PC-3 (cell line): ENCODE data around the gene TMEM18. TPM values are rescaled to one million over a fixed set of nuclear protein-coding genes. Genes with fewer than 3 reads are reported as not detected.
A peak's percentile ranks its signal among the peaks of the same experiment; 100 is the strongest.

Experiments
- ATAC-seq: fragments of 200-7000 bp; cut with Tn5 transposase; 2 replicates; pipeline ENCODE4 v1.9.1; 2020; ENCODE audit warnings: mild to moderate bottlenecking, moderate library complexity
- BruUV-seq: library from RNA; stranded (reverse); fragments of 400-500 nt; replicated peaks from 2 replicates; lab custom pipeline; 2021; lab: Mats Ljungman, UMichigan
- CTCF ChIA-PET: fragments of 300-600 bp; sonication (Branson Sonifier 250); formaldehyde crosslinking; loops from one replicate; lab custom pipeline; 2022; ENCODE audit warnings: antibody characterized with exemption; lab: Charles Lee
- POLR2A ChIA-PET: fragments of 300-600 bp; sonication (Branson Sonifier 250); formaldehyde crosslinking; loops from one replicate; lab custom pipeline; 2022; ENCODE audit warnings: antibody characterized with exemption; ENCODE audit not compliant: unreplicated experiment; lab: Charles Lee
- DNase-seq: peaks from one replicate; pipeline ENCODE4 v3.0.0-alpha.2; 2015
- H2AFZ ChIP-seq: fragments of 300-600 bp; sonication (generic); 2 replicates; pipeline ENCODE4 v1.6.0; 2016; ENCODE audit warnings: antibody characterized with exemption, low read length
- H3F3A ChIP-seq: fragments of 300-600 bp; sonication (generic); one replicate; pipeline ENCODE4 v1.6.0; 2017; ENCODE audit warnings: antibody characterized with exemption, low read length, control low read depth, mild to moderate bottlenecking; ENCODE audit not compliant: unreplicated experiment
- H3K27ac ChIP-seq: fragments of 300-600 bp; sonication (generic); 2 replicates; pipeline ENCODE4 v1.5.1; 2016; ENCODE audit warnings: mild to moderate bottlenecking, low read length
- H3K27me3 ChIP-seq: fragments of 300-600 bp; sonication (generic); 2 replicates; pipeline ENCODE4 v1.6.1; 2016; ENCODE audit warnings: low read length, mixed read lengths
- H3K36me3 ChIP-seq: fragments of 300-600 bp; sonication (generic); 2 replicates; pipeline ENCODE4 v1.6.1; 2016; ENCODE audit warnings: low read depth, mixed run types, low read length, mixed read lengths
- H3K4me1 ChIP-seq: fragments of 300-600 bp; sonication (generic); 2 replicates; pipeline ENCODE4 v1.5.1; 2016; ENCODE audit warnings: low read length; ENCODE audit not compliant: insufficient read depth
- H3K4me2 ChIP-seq: fragments of 300-600 bp; sonication (generic); 2 replicates; pipeline ENCODE4 v1.6.0; 2016; ENCODE audit warnings: low read length
- H3K4me3 ChIP-seq: fragments of 300-600 bp; sonication (generic); 2 replicates; pipeline ENCODE4 v1.5.1; 2016; ENCODE audit warnings: mild to moderate bottlenecking, low read length, mixed read lengths
- H3K79me2 ChIP-seq: fragments of 300-600 bp; sonication (generic); 2 replicates; pipeline ENCODE4 v1.6.1; 2017; ENCODE audit warnings: low read length, mixed read lengths
- H3K9ac ChIP-seq: fragments of 300-600 bp; sonication (generic); 2 replicates; pipeline ENCODE4 v1.6.0; 2016; ENCODE audit warnings: mild to moderate bottlenecking, low read length
- H3K9me2 ChIP-seq: fragments of 300-600 bp; sonication (generic); replicated peaks from 2 replicates; pipeline ENCODE4 v1.6.1; 2016; ENCODE audit warnings: mixed run types, low read length, mixed read lengths
- H3K9me3 ChIP-seq: fragments of 300-600 bp; sonication (generic); 2 replicates; pipeline ENCODE4 v1.6.1; 2016; ENCODE audit warnings: low read length, mixed read lengths
- H4K20me1 ChIP-seq: fragments of 300-600 bp; sonication (generic); 2 replicates; pipeline ENCODE4 v1.6.1; 2016; ENCODE audit warnings: low read length, mixed read lengths
- CTCF ChIP-seq: fragments of 300-600 bp; sonication (generic); conservative IDR thresholded peaks from 2 replicates; pipeline ENCODE4 v1.5.1; 2017; ENCODE audit warnings: antibody characterized with exemption, low read depth, mild to moderate bottlenecking, low read length
- EZH2 ChIP-seq: fragments of 300-600 bp; sonication (generic); IDR thresholded peaks from one replicate; pipeline ENCODE4 v1.6.1; 2017; ENCODE audit warnings: antibody characterized with exemption, mild to moderate bottlenecking, low read length; ENCODE audit not compliant: unreplicated experiment
- EZH2phosphoT487 ChIP-seq: fragments of 300-600 bp; sonication (generic); IDR thresholded peaks from 2 replicates; pipeline ENCODE4 v1.6.1; 2018; ENCODE audit warnings: mild to moderate bottlenecking, antibody characterized with exemption, low read length, borderline replicate concordance
- intact Hi-C: fragments of 100-400 bp; cut with micrococcal nuclease; formaldehyde crosslinking; loops from 2 replicates; pipeline ENCODE4 v1.9.0; 2023
- total RNA-seq: library from RNA; depleted of rRNA; stranded (reverse); fragments of >200 nt; gene quantifications from 2 replicates; pipeline ENCODE4 v1.2.3, GENCODE V29; 2014

The TMEM18 gene
- total RNA-seq, 1 experiment from 2014 or later = 25.5 TPM

GRCh38 chr2:691821-692761 lies 14.9 kb upstream of the TMEM18 start:
- H3K79me2 ChIP-seq = no peaks in the 10 kb centered on the region
- ChIA-PET POLR2A (no interaction called here), CTCF (no interaction called here)
- TF ChIP-seq EZH2phosphoT487 (no peak), CTCF (no peak), EZH2 (no peak)
- H4K20me1 ChIP-seq = no peaks in the 10 kb centered on the region
- intact Hi-C loops = no loop called here
- peaks cover 24% of the 10 kb centered on the region for H3K4me1 ChIP-seq
- DNase-seq (no peak), ATAC-seq (no peak)
- H3K9me2 ChIP-seq = no peaks in the 10 kb centered on the region
- H3F3A ChIP-seq = no peaks in the 10 kb centered on the region
- H3K27me3 ChIP-seq = no peaks in the 10 kb centered on the region
- no peak overlapping the region for H3K9ac ChIP-seq
- no peak overlapping the region for H2AFZ ChIP-seq
- H3K4me3 ChIP-seq = no peak overlapping the region
- no peak overlapping the region for H3K27ac ChIP-seq
- no peaks in the 10 kb centered on the region for H3K9me3 ChIP-seq
- BruUV-seq = no TSS peak
- H3K36me3 ChIP-seq = no peaks in the 10 kb centered on the region
- H3K4me2 ChIP-seq = no peak overlapping the region

GRCh38 chr2:690799-691198 lies 13.6 kb upstream of the TMEM18 start:
- POLR2A ChIA-PET = no interaction called here
- intact Hi-C loops = no loop called here
- Histone ChIP-seq H3K9me2 (no peaks in the 10 kb centered on the region), H3K27ac (no peak overlapping the region), H3F3A (no peaks in the 10 kb centered on the region), H2AFZ (no peak overlapping the region), H3K36me3 (no peaks in the 10 kb centered on the region), H3K4me2 (no peak overlapping the region), H3K4me3 (no peak overlapping the region), H3K4me1 (peaks cover 19% of the 10 kb centered on the region), H3K79me2 (no peaks in the 10 kb centered on the region), H3K9me3 (no peaks in the 10 kb centered on the region), H4K20me1 (no peaks in the 10 kb centered on the region), H3K9ac (no peak overlapping the region), H3K27me3 (no peaks in the 10 kb centered on the region)
- BruUV-seq = no TSS peak
- no peak for TF ChIP-seq EZH2
- TF ChIP-seq EZH2phosphoT487 = no peak
- no peak for TF ChIP-seq CTCF
- CTCF ChIA-PET = no interaction called here
- no peak for DNase-seq
- ATAC-seq = no peak

- CTCF ChIA-PET = no interaction called here
- Histone ChIP-seq H3K36me3 (no peaks in the 10 kb centered on the region), H3K9ac (no peak overlapping the region), H2AFZ (peak overlapping the region; percentile 63; the same call in 1 of the 2 replicates), H3K27me3 (no peaks in the 10 kb centered on the region), H3F3A (no peaks in the 10 kb centered on the region), H3K4me1 (peaks cover 17% of the 10 kb centered on the region), H3K9me3 (no peaks in the 10 kb centered on the region), H3K4me3 (no peak overlapping the region), H3K79me2 (no peaks in the 10 kb centered on the region), H3K27ac (no peak overlapping the region), H3K9me2 (no peaks in the 10 kb centered on the region), H4K20me1 (no peaks in the 10 kb centered on the region), H3K4me2 (no peak overlapping the region)
- POLR2A ChIA-PET = no interaction called here
- no peak for ATAC-seq
- TF ChIP-seq EZH2phosphoT487 = no peak
- TF ChIP-seq EZH2 = no peak
- no peak for TF ChIP-seq CTCF
- no TSS peak for BruUV-seq
- intact Hi-C loops = no loop called here
- DNase-seq = no peak
Observed at GRCh38 chr2:689877-690510, 12.8 kb upstream of the TMEM18 start.
